ENCODE measurements around the gene RASL11B. TPM values are rescaled to one million over a fixed set of nuclear protein-coding genes. Genes with fewer than 3 reads are reported as not detected.

RASL11B gene
- total RNA-seq, 1 donor from 2014 or later: 13.0 TPM

GRCh38 chr4:52843351-52843750, 18.8 kb upstream of the RASL11B start:
- DNase-seq (ENCODE audit: low spot score): no peak

- DNase-seq (ENCODE audit: low spot score): peak; percentile 43
Measured at GRCh38 chr4:52843958-52844357, 18.2 kb upstream of the RASL11B start.

GRCh38 chr4:52844596-52844995, 17.5 kb upstream of the RASL11B start:
- no peak for DNase-seq (ENCODE audit: low spot score)

- no peak for DNase-seq (ENCODE audit: low spot score)
Measured at GRCh38 chr4:52846502-52846901, 15.6 kb upstream of the RASL11B start.

DNA sequence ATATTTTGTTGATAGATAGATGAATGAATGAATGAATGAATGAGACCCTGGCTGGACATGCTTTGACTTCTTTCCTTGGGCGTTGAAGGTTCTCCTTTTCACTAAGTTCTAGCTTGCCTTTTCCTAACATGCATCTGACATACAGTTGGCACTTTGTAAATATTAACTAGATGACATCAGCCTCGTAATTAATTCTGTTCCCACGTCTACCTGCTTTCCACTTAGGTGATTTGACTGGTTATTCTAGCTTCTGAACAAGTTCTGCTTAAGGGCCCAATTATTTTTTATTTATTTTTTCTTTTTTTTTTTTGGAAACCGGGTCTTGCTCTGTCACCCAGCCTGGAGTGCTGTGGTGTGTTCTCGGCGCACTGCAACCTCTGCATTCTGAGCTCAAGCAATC, 13.9 kb upstream of the RASL11B start:
- DNase-seq (ENCODE audit: low spot score): no peak

- DNase-seq (ENCODE audit: low spot score): no peak
Measured at GRCh38 chr4:52850406-52851124, 11.6 kb upstream of the RASL11B start.

- no peak for DNase-seq (ENCODE audit: low spot score)
Measured at GRCh38 chr4:52852041-52852440, 10.1 kb upstream of the RASL11B start.

GRCh38 chr4:52852711-52853110, 9.4 kb upstream of the RASL11B start:
- DNase-seq (ENCODE audit: low spot score): no peak

DNA sequence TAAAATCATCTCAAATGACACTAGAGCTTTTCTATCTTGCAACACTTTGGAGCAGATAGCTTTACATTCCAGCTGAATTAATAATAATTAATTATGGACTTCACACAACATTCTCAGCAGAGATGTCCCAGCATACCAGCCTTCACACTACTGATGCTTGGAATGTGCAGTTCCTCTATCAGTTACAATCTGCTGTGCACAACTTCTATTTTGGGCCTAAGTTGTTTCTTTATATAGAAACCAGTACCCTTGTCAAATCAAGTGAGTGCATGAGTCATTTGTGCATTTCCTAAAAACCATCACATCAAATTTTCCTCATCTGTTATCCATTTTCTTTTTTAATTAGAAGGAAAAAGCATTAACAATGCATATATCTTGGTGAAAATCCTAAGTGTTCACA, 8.8 kb upstream of the RASL11B start:
- peak; percentile 52 for DNase-seq (ENCODE audit: low spot score)

DNA sequence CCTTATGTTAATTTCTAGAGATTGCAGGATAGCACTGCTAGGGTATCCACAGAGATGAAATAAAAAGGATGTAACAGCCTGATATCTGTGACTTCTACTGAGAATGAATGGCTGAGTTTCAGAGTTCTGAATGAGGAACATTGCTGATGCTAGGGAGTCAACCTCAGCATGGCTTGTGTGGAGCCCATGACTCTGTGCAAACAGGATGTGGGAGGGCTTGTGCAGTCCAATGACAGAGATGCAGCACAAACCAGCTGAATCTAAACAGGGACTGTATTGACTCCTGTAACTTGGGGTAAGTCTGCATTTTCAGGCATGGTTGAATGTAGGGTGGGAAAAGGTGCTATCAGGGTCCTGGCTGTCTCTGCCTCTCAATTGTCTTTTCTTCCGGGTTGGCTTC, 5.3 kb upstream of the RASL11B start:
- DNase-seq (ENCODE audit: low spot score): no peak

DNA sequence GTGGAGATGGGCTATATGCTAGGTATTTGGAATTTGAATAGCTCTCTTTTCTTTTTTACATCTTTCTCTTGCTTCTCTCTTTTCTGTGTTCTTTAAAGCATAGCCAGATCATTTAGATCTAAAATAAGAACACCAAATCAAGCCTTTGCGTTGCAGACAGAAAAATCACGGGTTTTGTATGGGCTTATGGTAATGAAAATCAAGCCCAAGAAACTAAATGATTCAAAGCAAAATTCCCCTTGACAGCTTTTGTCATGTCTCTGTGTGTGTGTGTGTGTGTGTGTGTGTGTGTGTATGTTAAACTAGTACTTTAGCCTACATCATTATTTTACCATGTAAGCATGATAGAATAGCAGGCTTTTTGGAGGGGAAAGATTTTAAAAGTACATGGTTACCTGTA, 1.8 kb upstream of the RASL11B start:
- no peak for DNase-seq (ENCODE audit: low spot score)

DNA sequence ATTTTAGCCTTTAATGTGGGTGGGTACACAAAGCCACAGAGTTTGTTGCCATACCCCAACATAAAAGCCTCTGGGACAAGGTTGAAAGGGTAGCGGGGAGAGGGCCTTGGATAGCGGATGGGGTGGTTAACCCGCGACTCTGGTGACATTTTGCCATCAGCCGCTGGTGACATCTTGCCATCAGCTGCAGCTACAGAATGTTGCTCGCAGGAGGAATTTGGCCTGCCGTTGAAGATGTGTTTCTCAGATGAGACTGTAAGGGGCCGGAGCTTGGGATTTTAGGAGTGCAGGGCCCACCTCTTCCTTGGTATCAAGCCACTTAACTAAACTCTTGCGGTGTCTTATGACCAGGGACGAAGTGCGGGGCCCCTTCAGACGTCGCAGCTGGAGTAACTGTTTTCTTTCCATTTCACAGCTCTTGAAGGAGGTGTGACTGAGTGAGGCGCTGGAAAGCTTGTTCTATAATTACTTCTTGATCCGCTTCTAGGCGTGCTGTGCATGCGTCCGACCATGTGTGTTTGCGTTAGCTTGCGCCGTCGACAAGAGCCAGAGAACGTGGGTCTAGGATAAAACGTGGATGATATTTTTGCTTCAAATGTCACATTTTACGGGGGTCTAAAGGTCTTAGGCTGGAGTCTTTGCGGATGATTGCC, 820 bp upstream of the RASL11B start:
- DNase-seq (ENCODE audit: low spot score): no peak

GRCh38 chr4:52862639-52863161, 583 bp downstream of the RASL11B start:
- DNase-seq (ENCODE audit: low spot score): no peak

DNA sequence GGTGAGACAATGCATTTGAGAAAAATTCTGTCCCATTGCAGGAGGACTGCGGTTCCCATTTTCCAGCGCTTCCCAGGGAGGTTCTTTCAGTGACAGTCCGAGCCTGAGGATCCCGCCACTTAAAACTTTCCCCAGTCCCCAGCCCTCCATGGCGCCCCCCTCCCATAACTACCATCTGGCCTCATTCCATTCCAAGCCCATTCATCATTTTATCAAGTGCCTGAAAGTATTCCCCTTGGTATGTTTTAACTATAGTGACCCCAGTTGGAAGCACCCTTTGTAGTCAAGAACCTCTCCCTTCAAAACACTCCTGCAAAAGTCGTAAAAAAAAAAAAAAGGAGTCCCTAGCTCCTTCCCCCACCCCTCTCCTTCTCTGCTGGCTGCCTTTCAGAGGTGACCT, 1.2 kb downstream of the RASL11B start:
- DNase-seq (ENCODE audit: low spot score): no peak

DNA sequence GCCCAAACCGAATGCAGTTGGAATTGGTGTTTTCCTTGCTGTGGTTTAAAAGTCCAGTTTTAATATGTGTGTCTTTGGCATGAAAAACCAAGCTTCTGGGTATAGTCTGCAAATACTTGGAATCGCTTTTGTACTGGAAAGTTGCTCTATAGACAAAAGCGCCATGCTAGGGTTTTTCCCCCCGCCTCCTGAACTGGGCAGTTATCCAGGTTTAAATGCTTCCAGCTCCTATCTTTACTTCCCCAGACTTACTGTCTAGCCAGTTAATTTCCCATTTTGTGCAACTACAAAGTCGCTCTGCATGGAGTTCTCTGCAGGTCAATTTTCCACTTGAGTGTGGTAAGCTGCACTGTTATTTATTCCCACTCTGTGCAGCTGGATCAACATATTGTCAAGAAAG, 2.7 kb downstream of the RASL11B start:
- DNase-seq (ENCODE audit: low spot score): peak; percentile 94

- DNase-seq (ENCODE audit: low spot score): no peak
Measured at GRCh38 chr4:52865300-52865699, 3.2 kb downstream of the RASL11B start.

DNA sequence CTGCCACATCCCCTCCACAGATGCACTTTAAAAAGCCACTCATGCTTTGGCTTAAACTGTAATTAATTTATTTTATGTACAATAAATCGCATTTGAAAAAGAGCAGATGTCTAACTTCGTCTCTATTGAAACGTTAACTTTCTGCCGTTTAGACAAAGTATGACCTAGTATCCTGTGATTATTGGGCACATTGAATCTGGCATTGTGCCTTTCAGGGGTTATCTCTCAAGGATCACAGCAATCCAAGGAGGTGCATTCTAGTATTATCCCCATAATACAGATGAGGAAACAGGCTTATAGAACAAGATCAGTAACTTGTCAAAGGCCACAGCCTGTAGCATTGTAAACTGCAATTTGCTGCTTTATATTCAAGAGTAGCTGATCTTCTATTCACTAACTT, 4.6 kb downstream of the RASL11B start:
- no peak for DNase-seq (ENCODE audit: low spot score)

DNA sequence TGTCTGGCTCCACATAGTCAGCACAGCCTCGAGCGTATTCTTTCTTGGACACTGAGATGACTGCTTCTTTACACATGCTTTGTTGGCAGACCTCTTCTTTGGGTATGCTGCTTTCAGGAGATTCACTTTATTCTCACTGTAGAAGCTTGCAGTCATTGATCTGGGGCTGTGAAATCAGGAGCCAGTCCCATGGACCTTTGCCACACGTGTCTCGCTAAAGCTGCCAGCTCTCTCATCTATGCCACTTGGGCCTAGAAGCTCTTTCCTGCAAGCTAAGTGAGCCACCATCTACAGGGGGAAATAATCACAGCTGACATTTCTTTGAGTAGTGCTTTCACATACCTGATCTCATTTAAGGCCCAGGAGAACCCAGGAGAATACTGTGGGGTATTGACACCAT, 5.0 kb downstream of the RASL11B start:
- no peak for DNase-seq (ENCODE audit: low spot score)

DNA sequence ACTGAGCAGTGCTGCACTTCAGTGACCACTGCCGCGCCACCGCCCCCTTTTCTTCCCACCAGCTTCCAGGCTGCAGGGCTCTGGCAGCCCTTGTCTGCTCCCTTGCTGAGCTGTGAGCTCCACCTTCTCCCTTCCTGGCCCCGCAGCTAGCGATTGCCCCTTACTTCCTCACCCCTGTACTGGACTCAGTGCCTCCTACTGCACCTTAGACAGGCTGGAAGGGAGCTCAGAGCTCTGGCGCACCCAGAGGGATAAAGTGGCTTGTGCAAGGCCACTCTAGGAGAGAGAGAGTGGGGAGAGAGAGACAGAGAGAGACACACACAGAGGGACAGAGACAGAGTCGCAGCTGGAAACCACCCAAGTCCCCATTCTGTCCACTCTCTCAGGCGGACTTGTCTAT, 6.0 kb downstream of the RASL11B start:
- DNase-seq (ENCODE audit: low spot score): no peak

GRCh38 chr4:52869196-52869595, 7.1 kb downstream of the RASL11B start:
- peak; percentile 82 for DNase-seq (ENCODE audit: low spot score)

GRCh38 chr4:52869656-52870055, 7.5 kb downstream of the RASL11B start:
- DNase-seq (ENCODE audit: low spot score): no peak

DNA sequence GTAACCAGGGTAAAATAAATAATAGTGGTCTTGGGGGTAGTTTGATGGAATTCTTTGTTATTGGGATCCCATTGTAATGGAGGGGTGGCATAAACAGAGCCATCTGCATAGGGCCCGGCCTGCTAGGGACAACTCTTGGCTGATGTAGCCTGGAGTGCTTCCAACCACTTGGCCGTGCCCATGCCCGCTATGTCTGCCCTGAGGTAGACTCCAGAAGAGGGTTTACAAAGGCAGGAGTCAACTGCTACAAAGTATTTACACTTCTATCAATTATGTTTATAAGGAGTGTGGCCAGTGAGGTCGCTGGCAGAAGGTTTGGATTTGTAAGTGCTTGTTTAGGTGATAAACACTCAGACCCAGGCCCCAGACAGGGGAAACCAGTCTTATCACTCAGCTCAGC, 8.1 kb downstream of the RASL11B start:
- DNase-seq (ENCODE audit: low spot score): no peak

- no peak for DNase-seq (ENCODE audit: low spot score)
Measured at GRCh38 chr4:52873191-52873590, 11.1 kb downstream of the RASL11B start.

Measured in umbilical cord (tissue), 2 donors.